Progenitor cell of endocrine pancreas (in vitro differentiated cells): Measurements from ENCODE around the gene USP13. TPM values are rescaled to one million over a fixed set of nuclear protein-coding genes. Genes with fewer than 3 reads are reported as not detected.

Experiments
- DNase-seq: peaks from one replicate; pipeline ENCODE4 v3.0.0; 2021; ENCODE audit warnings: low spot score; ENCODE audit not compliant: unreplicated experiment
- H3K27ac Mint-ChIP-seq: 2 replicates; pipeline ENCODE4 v1.8.0; 2021; ENCODE audit warnings: mild to moderate bottlenecking, moderate library complexity, mixed read lengths
- H3K27me3 Mint-ChIP-seq: 2 replicates; pipeline ENCODE4 v1.8.0; 2021; ENCODE audit warnings: mixed read lengths
- H3K36me3 Mint-ChIP-seq: 2 replicates; pipeline ENCODE4 v1.8.0; 2022; ENCODE audit warnings: mixed read lengths; ENCODE audit not compliant: insufficient read depth
- H3K4me1 Mint-ChIP-seq: 2 replicates; pipeline ENCODE4 v1.8.0; 2021; ENCODE audit warnings: low read depth, mixed read lengths
- H3K4me3 Mint-ChIP-seq: 2 replicates; pipeline ENCODE4 v1.8.0; 2021; ENCODE audit warnings: low read depth, mild to moderate bottlenecking, moderate library complexity, mixed read lengths
- H3K9me3 Mint-ChIP-seq: 2 replicates; pipeline ENCODE4 v1.8.0; 2021; ENCODE audit warnings: low read depth, mixed read lengths
- CTCF ChIP-seq: fragments of 200-600 bp; sonication (generic); IDR thresholded peaks from one replicate; pipeline ENCODE4 v1.5.0; 2021; ENCODE audit warnings: antibody characterized with exemption, mild to moderate bottlenecking; ENCODE audit not compliant: unreplicated experiment
- total RNA-seq: library from RNA; stranded (reverse); gene quantifications from 2 replicates; pipeline ENCODE4 v1.2.1, GENCODE V29; 2021

Gene USP13
- total RNA-seq, 1 donor from 2014 or later = 10.7 TPM

GRCh38 chr3:179829401-179829800 is 176.6 kb downstream of the USP13 start:
- TF ChIP-seq CTCF = no peak
- Mint-ChIP-seq H3K9me3 (no peaks in the 10 kb centered on the region), H3K27ac (no peak overlapping the region), H3K27me3 (peaks cover 5% of the 10 kb centered on the region), H3K4me1 (peaks cover 42% of the 10 kb centered on the region), H3K4me3 (no peak overlapping the region), H3K36me3 (no peaks in the 10 kb centered on the region)
- no peak for DNase-seq

DNA sequence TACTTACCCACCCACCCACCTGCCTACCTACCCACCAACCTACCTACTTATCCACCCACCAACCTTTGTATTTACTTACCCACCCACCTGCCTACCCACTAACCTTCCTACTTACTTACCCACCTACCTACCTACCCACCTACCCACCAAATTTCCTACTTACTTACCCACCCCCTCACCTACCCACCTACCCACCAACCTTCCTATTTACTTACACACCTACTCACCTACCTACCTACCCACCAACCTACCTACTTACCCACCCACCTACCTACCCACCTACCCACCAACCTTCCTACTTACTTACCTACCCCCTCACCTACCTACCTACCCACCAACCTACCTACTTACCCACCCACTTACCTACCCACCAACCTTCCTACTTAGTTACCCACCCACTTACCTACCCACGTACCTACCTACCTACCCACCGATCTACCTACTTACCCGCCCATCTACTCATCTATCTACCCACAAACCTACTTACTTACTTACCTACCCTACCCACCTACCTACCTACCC is 179.6 kb downstream of the USP13 start:
- H3K4me1 Mint-ChIP-seq = peaks cover 31% of the 10 kb centered on the region
- peaks cover 5% of the 10 kb centered on the region for H3K27me3 Mint-ChIP-seq
- peaks cover 3% of the 10 kb centered on the region for H3K9me3 Mint-ChIP-seq
- H3K27ac Mint-ChIP-seq = peak overlapping the region; percentile 43
- H3K4me3 Mint-ChIP-seq = no peak overlapping the region
- no peaks in the 10 kb centered on the region for H3K36me3 Mint-ChIP-seq
- no peak for DNase-seq
- TF ChIP-seq CTCF = no peak

DNA sequence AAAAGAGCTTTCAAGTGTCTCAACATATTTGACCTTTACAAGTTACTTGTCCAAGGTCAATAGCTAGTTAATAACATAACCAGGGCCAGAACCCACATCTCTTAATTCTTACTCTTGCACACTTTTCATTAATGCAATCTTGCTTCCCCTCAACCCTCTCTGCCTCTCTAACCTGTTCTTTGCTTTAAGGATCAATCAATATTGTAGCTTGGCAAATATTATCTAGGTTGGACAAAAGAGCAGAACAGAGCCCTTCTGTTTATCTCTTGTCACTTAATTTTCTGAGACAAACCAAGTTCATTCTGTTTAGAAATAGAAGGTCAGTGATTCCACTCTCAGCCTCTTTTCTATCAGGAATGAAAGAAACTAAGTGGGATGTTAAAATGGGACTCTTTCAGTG is 180.5 kb downstream of the USP13 start:
- H3K36me3 Mint-ChIP-seq = no peaks in the 10 kb centered on the region
- no peak overlapping the region for H3K4me3 Mint-ChIP-seq
- TF ChIP-seq CTCF = no peak
- H3K9me3 Mint-ChIP-seq = peaks cover 3% of the 10 kb centered on the region
- H3K27me3 Mint-ChIP-seq = no peaks in the 10 kb centered on the region
- no peak for DNase-seq
- H3K27ac Mint-ChIP-seq = peak overlapping the region; percentile 43
- peaks cover 34% of the 10 kb centered on the region for H3K4me1 Mint-ChIP-seq

DNA sequence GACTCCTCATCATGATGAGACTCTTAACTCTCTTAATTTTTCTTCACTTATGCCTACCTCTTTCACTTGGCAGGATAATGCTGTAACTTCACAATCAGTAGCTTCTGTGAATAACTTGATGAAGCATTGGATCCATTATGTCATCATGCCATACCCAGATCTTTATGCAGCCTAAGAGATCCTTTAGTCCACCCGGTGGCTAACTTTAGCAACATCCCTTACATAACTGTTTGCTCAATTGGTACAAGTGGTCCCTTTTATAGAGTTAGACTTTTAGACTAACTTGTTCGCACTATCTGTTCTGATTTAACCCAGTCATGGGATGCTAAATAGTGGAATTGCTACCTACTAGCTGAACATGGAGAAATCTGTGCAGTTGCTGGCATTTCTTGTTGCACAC is 184.5 kb downstream of the USP13 start:
- no peak for DNase-seq
- H3K27me3 Mint-ChIP-seq = no peaks in the 10 kb centered on the region

More for the DNA sequence above, 184.5 kb downstream of the USP13 start:
- TF ChIP-seq CTCF = no peak
- Mint-ChIP-seq H3K4me1 (peaks cover 29% of the 10 kb centered on the region), H3K36me3 (no peaks in the 10 kb centered on the region), H3K4me3 (no peak overlapping the region), H3K27ac (no peak overlapping the region), H3K9me3 (peaks cover 3% of the 10 kb centered on the region)

Other genes starting within 250 kb of the USP13 start
- 1.4 and 2.6 TPM in 2 replicates for gene GNB4, start 201.6 kb upstream of the USP13 start, total RNA-seq
- 72.4 and 75.6 TPM in 2 replicates for gene ACTL6A, start 90.1 kb upstream of the USP13 start, total RNA-seq
- gene MRPL47, start 48.4 kb upstream of the USP13 start, total RNA-seq = 44.3 and 46.5 TPM in 2 replicates
- 77.3 and 82.8 TPM in 2 replicates for gene NDUFB5, start 48.2 kb upstream of the USP13 start, total RNA-seq